H1 (cell line): ENCODE data around the gene KCNG3. TPM values are rescaled to one million over a fixed set of nuclear protein-coding genes. Genes with fewer than 3 reads are reported as not detected.

Experiments
- CTCF ChIA-PET: fragments of 300-600 bp; sonication (Branson Sonifier 250); formaldehyde crosslinking; loops from one replicate; lab custom pipeline; 2021; ENCODE audit not compliant: partially characterized antibody; lab: Charles Lee
- POLR2A ChIA-PET: fragments of 300-600 bp; sonication (Branson Sonifier 250); formaldehyde crosslinking; loops from one replicate; lab custom pipeline; 2021; ENCODE audit warnings: inconsistent platforms; ENCODE audit not compliant: partially characterized antibody; lab: Charles Lee
- DNase-seq, 2 experiments: peaks; one replicate each; pipeline versions ENCODE4 v3.0.0 to v3.0.0-alpha.2; 2010 to 2022; ENCODE audit warnings: low spot score in 2 of 2, low read depth in 1 of 2, mixed read lengths in 1 of 2
- FAIRE-seq: peaks from 2 replicates; lab custom pipeline; 2011; peaks lifted over from hg19 to GRCh38; lab: Jason Lieb, UNC
- H2AFZ ChIP-seq: 2 replicates; pipeline ENCODE4 v1.8.1; 2012; ENCODE audit warnings: low read length, inconsistent platforms
- H2AK5ac ChIP-seq: 2 replicates; pipeline ENCODE4 v1.6.1; 2013; ENCODE audit warnings: low read depth, low read length
- H2BK120ac ChIP-seq: replicated peaks from 2 replicates; pipeline ENCODE3; 2013; ENCODE audit warnings: low read depth, low read length, inconsistent platforms
- H2BK12ac ChIP-seq: 2 replicates; pipeline ENCODE4 v1.6.1; 2013; ENCODE audit warnings: low read depth, low read length
- H2BK15ac ChIP-seq: 2 replicates; pipeline ENCODE4 v1.6.1; 2013; ENCODE audit warnings: low read length
- H2BK20ac ChIP-seq: 2 replicates; pipeline ENCODE4 v1.6.1; 2013; ENCODE audit warnings: low read length
- H2BK5ac ChIP-seq: 2 replicates; pipeline ENCODE4 v1.6.1; 2013; ENCODE audit warnings: low read depth, low read length
- H3K14ac ChIP-seq: 2 replicates; pipeline ENCODE4 v1.6.1; 2013; ENCODE audit warnings: inconsistent platforms; ENCODE audit not compliant: insufficient read length
- H3K18ac ChIP-seq: 2 replicates; pipeline ENCODE4 v1.6.1; 2013; ENCODE audit warnings: low read length; ENCODE audit errors: extremely low read depth
- H3K23ac ChIP-seq: 2 replicates; pipeline ENCODE4 v1.6.1; 2013; ENCODE audit warnings: inconsistent platforms; ENCODE audit not compliant: insufficient read length
- H3K23me2 ChIP-seq: 2 replicates; pipeline ENCODE4 v1.6.1; 2013; ENCODE audit warnings: low read depth, low read length
- H3K27ac ChIP-seq: 2 replicates; pipeline ENCODE4 v1.6.1; 2011; ENCODE audit warnings: low read depth, low read length, inconsistent platforms
- H3K27me3 ChIP-seq, 4 experiments: replicated peaks in 1 of 4; 1 replicate in 1 of 4; 2 replicates in 3 of 4; pipeline versions ENCODE4 v1.6.1 to v1.8.1; 2011 to 2013; ENCODE audit warnings: low read length in 3 of 4, mild to moderate bottlenecking in 3 of 4, inconsistent platforms in 2 of 4, mixed read lengths in 2 of 4, moderate library complexity in 1 of 4; ENCODE audit not compliant: control insufficient read depth in 3 of 4, insufficient read depth in 3 of 4; ENCODE audit errors: extremely low read depth in 1 of 4
- H3K36me3 ChIP-seq, 4 experiments: 2 replicates each; pipeline versions ENCODE4 v1.6.1 to v1.8.1; 2011 to 2013; ENCODE audit warnings: mild to moderate bottlenecking in 4 of 4, low read length in 3 of 4, moderate library complexity in 2 of 4, control low read depth in 1 of 4, inconsistent platforms in 1 of 4; ENCODE audit not compliant: insufficient read depth in 4 of 4, control insufficient read depth in 2 of 4
- H3K4ac ChIP-seq: replicated peaks from 2 replicates; pipeline ENCODE3; 2013; ENCODE audit warnings: low read length, low read depth, mixed read lengths, inconsistent platforms; ENCODE audit not compliant: insufficient read length
- H3K4me1 ChIP-seq, 4 experiments: replicated peaks in 1 of 4; 1 replicate in 1 of 4; 2 replicates in 3 of 4; pipeline versions ENCODE4 v1.6.1 to v1.8.1; 2011 to 2013; ENCODE audit warnings: low read length in 3 of 4, inconsistent platforms in 2 of 4, mixed read lengths in 1 of 4; ENCODE audit not compliant: insufficient read depth in 4 of 4, control insufficient read depth in 3 of 4
- H3K4me2 ChIP-seq, 2 experiments: 2 replicates each; pipeline versions ENCODE4 v1.6.1 to v1.8.1; 2011 to 2013; ENCODE audit warnings: low read depth in 2 of 2, low read length in 2 of 2, control low read depth in 1 of 2, inconsistent platforms in 1 of 2, mild to moderate bottlenecking in 1 of 2; ENCODE audit not compliant: insufficient read depth in 1 of 2
- H3K4me3 ChIP-seq, 4 experiments: fragments of 200-600, 300-600 bp in 1 of 4; sonication (generic), shearing (Covaris generic), sonication (Bioruptor Twin) in 1 of 4; 2 replicates each; pipeline versions ENCODE4 v1.5.1 to v1.8.1; 2011 to 2016; ENCODE audit warnings: low read length in 4 of 4, low read depth in 3 of 4, control low read depth in 2 of 4, inconsistent platforms in 2 of 4, mild to moderate bottlenecking in 2 of 4, mixed read lengths in 1 of 4, moderate library complexity in 1 of 4; ENCODE audit not compliant: insufficient read depth in 2 of 4; ENCODE audit errors: extremely low read depth in 1 of 4
- H3K56ac ChIP-seq: replicated peaks from 2 replicates; pipeline ENCODE3; 2013; ENCODE audit warnings: low read depth, mild to moderate bottlenecking, mixed read lengths, low read length, inconsistent platforms; ENCODE audit not compliant: insufficient read length
- H3K79me1 ChIP-seq: 2 replicates; pipeline ENCODE4 v1.6.1; 2013; ENCODE audit warnings: low read depth, low read length, control low read depth
- H3K79me2 ChIP-seq, 2 experiments: 2 replicates each; pipeline versions ENCODE4 v1.6.1 to v1.8.1; 2012 to 2013; ENCODE audit warnings: low read length in 2 of 2, mild to moderate bottlenecking in 2 of 2, inconsistent platforms in 1 of 2; ENCODE audit not compliant: insufficient read depth in 2 of 2, control insufficient read depth in 1 of 2
- H3K9ac ChIP-seq, 4 experiments: replicated peaks in 1 of 4; 1 replicate in 1 of 4; 2 replicates in 3 of 4; pipeline versions ENCODE4 v1.6.1 to v1.8.1; 2011 to 2013; ENCODE audit warnings: low read depth in 3 of 4, low read length in 3 of 4, control low read depth in 2 of 4, mild to moderate bottlenecking in 2 of 4, moderate library complexity in 2 of 4, inconsistent platforms in 1 of 4; ENCODE audit errors: extremely low read depth in 1 of 4
- H3K9me3 ChIP-seq, 2 experiments: 2 replicates each; pipeline versions ENCODE4 v1.6.1 to v1.8.1; 2012 to 2013; ENCODE audit warnings: mild to moderate bottlenecking in 2 of 2, moderate library complexity in 2 of 2, control low read depth in 1 of 2, inconsistent platforms in 1 of 2, low read depth in 1 of 2, low read length in 1 of 2, mixed read lengths in 1 of 2; ENCODE audit not compliant: insufficient read depth in 2 of 2
- H4K20me1 ChIP-seq, 2 experiments: replicated peaks in 1 of 2; 2 replicates each; pipeline versions ENCODE3 to v1.8.1; 2011 to 2013; ENCODE audit warnings: inconsistent platforms in 2 of 2, low read length in 2 of 2, mild to moderate bottlenecking in 1 of 2; ENCODE audit not compliant: insufficient read depth in 2 of 2, control insufficient read depth in 1 of 2
- H4K5ac ChIP-seq: 2 replicates; pipeline ENCODE4 v1.6.1; 2013; ENCODE audit warnings: low read length, low read depth, mixed read lengths, inconsistent platforms; ENCODE audit not compliant: insufficient read length
- H4K8ac ChIP-seq: 2 replicates; pipeline ENCODE4 v1.8.0; 2013; ENCODE audit warnings: mild to moderate bottlenecking, moderate library complexity, low read length, inconsistent platforms; ENCODE audit not compliant: insufficient read depth; ENCODE audit errors: extremely low read depth
- H4K91ac ChIP-seq: replicated peaks from 2 replicates; pipeline ENCODE3; 2013; ENCODE audit warnings: low read length, mixed read lengths, inconsistent platforms; ENCODE audit not compliant: insufficient read length
- ATF2 ChIP-seq: IDR thresholded peaks from 2 replicates; pipeline ENCODE4 v1.6.1; 2012; ENCODE audit warnings: low read length, inconsistent platforms
- CBX5 ChIP-seq: fragments of 300-800, 300-1000 bp; sonication (generic); IDR thresholded peaks from 2 replicates; pipeline ENCODE4 v1.7.1; 2016; ENCODE audit warnings: antibody characterized with exemption, low read length, low read depth
- CTBP2 ChIP-seq: IDR thresholded peaks from 2 replicates; pipeline ENCODE4 v1.7.0; 2011; ENCODE audit warnings: borderline replicate concordance, mild to moderate bottlenecking, moderate library complexity, mixed read lengths, low read length; ENCODE audit not compliant: insufficient read depth, insufficient read length
- TEAD4 ChIP-seq: IDR thresholded peaks from 2 replicates; pipeline ENCODE4 v1.6.1; 2012; ENCODE audit warnings: low read depth, low read length, inconsistent platforms, mixed read lengths
- WGBS, 2 experiments: shearing (Covaris generic) in 1 of 2; methylation state at CpG; one replicate each; pipeline versions ENCODE4 v1.1.6 to v1.1.7; 2013 to 2015; ENCODE audit warnings: low lambda C conversion rate in 2 of 2, mixed read lengths in 2 of 2, inconsistent platforms in 1 of 2, low coverage in 1 of 2, missing lambda C conversion rate in 1 of 2; ENCODE audit not compliant: insufficient replicate concordance in 2 of 2, insufficient coverage in 1 of 2, insufficient read length in 1 of 2; ENCODE audit errors: extremely low coverage in 1 of 2, missing lambda C conversion rate in 1 of 2; 5-methylcytosine and 5-hydroxymethylcytosine counted together
- polyA plus RNA-seq, 7 experiments: library from polyadenylated mRNA; depleted of rRNA in 3 of 7; stranded (reverse) in 5 of 7; unstranded in 2 of 7; fragments of >200 nt in 5 of 7; fragments of 200-250 nt in 2 of 7; gene quantifications; 1 replicate in 5 of 7; 2 replicates in 1 of 7; 4 replicates in 1 of 7; pipeline versions ENCODE4 v1.2.1 to v1.2.3, GENCODE V29; 2011 to 2013; ENCODE audit warnings: missing spikeins in 2 of 7, mixed read lengths in 2 of 7
- total RNA-seq: library from RNA; stranded (reverse); fragmentation: NEBNext Ultra II Directional; extraction: Animal tissue kit (Norgen Biotek cat#: 25700); gene quantifications from 2 replicates; pipeline ENCODE4 v1.2.1, GENCODE V29; 2021

The KCNG3 gene
- total and polyA plus RNA-seq, 2 of the 8 experiments (the other 6 are each of a cell fraction or from before 2014, with no cell fraction given): 8.1 to 21.3 TPM

GRCh38 chr2:42542871-42543270 is 49.1 kb upstream of the KCNG3 start:
- Histone ChIP-seq H3K9ac (no peak overlapping the region), H3K4me1 (peaks cover 4 to 24% (median 14%) of the 10 kb centered on the region in 4 experiments), H3K23me2 (peaks cover 2% of the 10 kb centered on the region; the same call in 1 of the 2 replicates), H3K79me1 (no peaks in the 10 kb centered on the region), H3K4me2 (0 out of 4 replicates have a peak overlapping the region, but pooled peaks of 1 of the 2 experiments have one; percentile 6), H2BK15ac (no peak overlapping the region), H3K56ac (no peak overlapping the region), H4K8ac (no peak overlapping the region), H3K27me3 (no peaks in the 10 kb centered on the region), H4K91ac (no peak overlapping the region), H4K20me1 (no peaks in the 10 kb centered on the region), H3K23ac (no peak overlapping the region), H2BK12ac (no peak overlapping the region), H3K79me2 (no peaks in the 10 kb centered on the region), H3K9me3 (no peaks in the 10 kb centered on the region), H3K36me3 (no peaks in the 10 kb centered on the region), H2BK20ac (0 out of 2 replicates have a peak overlapping the region, but pooled peaks have one; percentile 22), H2AK5ac (no peak overlapping the region), H2BK120ac (no peak overlapping the region), H3K27ac (no peak overlapping the region), H3K14ac (no peak overlapping the region), H3K4ac (no peak overlapping the region), H3K18ac (no peak overlapping the region), H2AFZ (no peak overlapping the region), H3K4me3 (no peak overlapping the region), H2BK5ac (0 out of 2 replicates have a peak overlapping the region, but pooled peaks have one; percentile 28), H4K5ac (no peak overlapping the region)
- DNase-seq (no peak), FAIRE-seq (no peak)
- WGBS, 2 experiments: 57% methylated on average over 4 of the region's 4 CpGs; no CpG with 5 or more reads in 1 of the 2 experiments
- ChIA-PET CTCF (interaction anchor here (0.7 to 1.6 kb wide), 4 partner anchors 22 to 79 kb away, joined by 3 to 4 read pairs (median 4); no protein-coding TSS in a partner anchor), POLR2A (interaction anchor here (0.6 to 1.5 kb wide), 5 partner anchors 9 to 112 kb away, joined by 3 to 5 read pairs (median 4); no protein-coding TSS in a partner anchor)
- TF ChIP-seq CTBP2 (no peak), TEAD4 (peak; percentile 41; the same call in 1 of the 2 replicates), ATF2 (no peak), CBX5 (no peak)
